Measurements from ENCODE around the gene LILRA6. TPM values are rescaled to one million over a fixed set of nuclear protein-coding genes. Genes with fewer than 3 reads are reported as not detected.
A peak's percentile ranks its signal among the peaks of the same experiment; 100 is the strongest.

The LILRA6 gene
- total RNA-seq, 2 experiments from 2014 or later = not detected

GRCh38 chr19:54271106-54271505 lies 28.5 kb upstream of the LILRA6 start:
- Histone ChIP-seq H2AFZ (ENCODE audit: low read length) (no peak overlapping the region), H3K27ac (ENCODE audit: low read depth, low read length, poor library complexity, severe bottlenecking) (no peak overlapping the region), H3K4me2 (ENCODE audit: low read length) (no peak overlapping the region), H3K4me3 (ENCODE audit: low read depth, low read length, poor library complexity, severe bottlenecking) (no peak overlapping the region), H3K9me3 (ENCODE audit: low read length) (no peaks in the 10 kb centered on the region), H4K20me1 (ENCODE audit: insufficient read depth, low read length) (no peaks in the 10 kb centered on the region), H3K9me2 (ENCODE audit: insufficient read depth, low read length) (no peaks in the 10 kb centered on the region), H3K79me2 (ENCODE audit: insufficient read depth, low read depth, low read length) (no peaks in the 10 kb centered on the region), H3K4me1 (ENCODE audit: insufficient read depth, low read length, poor library complexity, severe bottlenecking) (no peaks in the 10 kb centered on the region), H3K36me3 (ENCODE audit: insufficient read depth, low read length) (no peaks in the 10 kb centered on the region)
- BruUV-seq (replicated peaks) = no TSS peak
- ChIA-PET CTCF (ENCODE audit: unreplicated experiment) (no interaction called here), POLR2A (no interaction called here)
- intact Hi-C loops (cut with micrococcal nuclease; ENCODE audit: unreplicated experiment) = no loop called here
- no peak for DNase-seq (ENCODE audit: low spot score)
- TF ChIP-seq CTCF (conservative IDR thresholded peaks at IDR 0.05; ENCODE audit: low read length) = no peak
- TF ChIP-seq EZH2phosphoT487 (IDR thresholded peaks at IDR 0.05; ENCODE audit: borderline replicate concordance, low read depth, low read length) = no peak

GRCh38 chr19:54268936-54269335 lies 26.3 kb upstream of the LILRA6 start:
- Histone ChIP-seq H3K4me2 (ENCODE audit: low read length) (no peak overlapping the region), H3K79me2 (ENCODE audit: insufficient read depth, low read depth, low read length) (no peaks in the 10 kb centered on the region), H3K4me3 (ENCODE audit: low read depth, low read length, poor library complexity, severe bottlenecking) (no peak overlapping the region), H3K9me2 (ENCODE audit: insufficient read depth, low read length) (no peaks in the 10 kb centered on the region), H3K9me3 (ENCODE audit: low read length) (no peaks in the 10 kb centered on the region), H3K4me1 (ENCODE audit: insufficient read depth, low read length, poor library complexity, severe bottlenecking) (no peaks in the 10 kb centered on the region), H3K36me3 (ENCODE audit: insufficient read depth, low read length) (no peaks in the 10 kb centered on the region), H4K20me1 (ENCODE audit: insufficient read depth, low read length) (no peaks in the 10 kb centered on the region), H2AFZ (ENCODE audit: low read length) (no peak overlapping the region), H3K27ac (ENCODE audit: low read depth, low read length, poor library complexity, severe bottlenecking) (no peak overlapping the region)
- ChIA-PET CTCF (ENCODE audit: unreplicated experiment) (no interaction called here), POLR2A (no interaction called here)
- no peak for DNase-seq (ENCODE audit: low spot score)
- BruUV-seq (replicated peaks) = no TSS peak
- TF ChIP-seq CTCF (conservative IDR thresholded peaks at IDR 0.05; ENCODE audit: low read length) (no peak), EZH2phosphoT487 (IDR thresholded peaks at IDR 0.05; ENCODE audit: borderline replicate concordance, low read depth, low read length) (no peak)
- intact Hi-C loops (cut with micrococcal nuclease; ENCODE audit: unreplicated experiment) = no loop called here

GRCh38 chr19:54266133-54266532 lies 23.5 kb upstream of the LILRA6 start:
- no peaks in the 10 kb centered on the region for H3K9me2 ChIP-seq (ENCODE audit: insufficient read depth, low read length)
- no TSS peak for BruUV-seq (replicated peaks)
- no peaks in the 10 kb centered on the region for H3K9me3 ChIP-seq (ENCODE audit: low read length)
- H3K27ac ChIP-seq (ENCODE audit: low read depth, low read length, poor library complexity, severe bottlenecking) = no peak overlapping the region
- peak; percentile 69 for DNase-seq (ENCODE audit: low spot score)
- no peaks in the 10 kb centered on the region for H4K20me1 ChIP-seq (ENCODE audit: insufficient read depth, low read length)
- no peak overlapping the region for H2AFZ ChIP-seq (ENCODE audit: low read length)
- POLR2A ChIA-PET = no interaction called here
- intact Hi-C loops (cut with micrococcal nuclease; ENCODE audit: unreplicated experiment) = no loop called here
- TF ChIP-seq EZH2phosphoT487 (IDR thresholded peaks at IDR 0.05; ENCODE audit: borderline replicate concordance, low read depth, low read length) (no peak), CTCF (conservative IDR thresholded peaks at IDR 0.05; ENCODE audit: low read length) (peak; percentile 94)
- H3K4me1 ChIP-seq (ENCODE audit: insufficient read depth, low read length, poor library complexity, severe bottlenecking) = no peaks in the 10 kb centered on the region
- no peak overlapping the region for H3K4me2 ChIP-seq (ENCODE audit: low read length)
- no peaks in the 10 kb centered on the region for H3K36me3 ChIP-seq (ENCODE audit: insufficient read depth, low read length)
- H3K4me3 ChIP-seq (ENCODE audit: low read depth, low read length, poor library complexity, severe bottlenecking) = no peak overlapping the region
- CTCF ChIA-PET (ENCODE audit: unreplicated experiment) = no interaction called here
- H3K79me2 ChIP-seq (ENCODE audit: insufficient read depth, low read depth, low read length) = no peaks in the 10 kb centered on the region
